Heart left ventricle (tissue), 13 donors: ENCODE data around the gene DTYMK.

Experiments
- CTCF ChIP-seq, 12 donors: fragments of 200-600 bp; sonication (generic) in 4 of 12; IDR thresholded peaks; one replicate each; pipeline versions ENCODE4 v1.5.0 to v1.8.0; 2018 to 2022; ENCODE audit warnings: antibody characterized with exemption in 12 of 12, mild to moderate bottlenecking in 5 of 12
- POLR2A ChIP-seq, 2 donors: fragments of 450-650 bp; IDR thresholded peaks; one replicate each; pipeline ENCODE4 v1.6.1; 2017; ENCODE audit warnings: antibody characterized with exemption in 2 of 2, mild to moderate bottlenecking in 2 of 2, moderate library complexity in 2 of 2
- donor health status: ischemic (EF 13 %, LVEDD 7.1; RV severe dilation, severe dysfunction).
- donor health status: DM: no; HTN: yes; CAD: no.
- donor health status: DM: no; HTN: no; CAD: no.
- donor health status: ischemic (EF 25% LVEDD 6.9; RV normal size, moderate dysfunction).
- donor health status: ischemic (EF 25% LVEDD 5.7; RV mildly dilated, moderate dysfunction).
- donor health status: ischemic (EF 35%, LVEDD 5.7; RV mildly dilated, moderate dysfunction).
- donor health status: nonischemic (EF 11% LVEDD 7.7; RV severe dilation, severe dysfunction).
- donor health status: DM: yes; HTN: yes; CAD: no.
- donor health status: PGD.
- donor health status: ischemic (EF 29% LVEDD 5.4; RV normal size, mild dysfunction).
- donor health status: nonischemic (EF 23%, LVEDD 6.1; RV moderate dilation, normal function).

- TF ChIP-seq CTCF (IDR thresholded peaks at IDR 0.05): no peak
- TF ChIP-seq POLR2A (IDR thresholded peaks at IDR 0.05): no peak
Measured at GRCh38 chr2:241672243-241673188, 14.1 kb downstream of the DTYMK start.
